ENCODE results near the gene TPP1. TPM values are rescaled to one million over a fixed set of nuclear protein-coding genes. Genes with fewer than 3 reads are reported as not detected.
A peak's percentile ranks its signal among the peaks of the same experiment; 100 is the strongest.

Gene TPP1
- polyA plus RNA-seq, 1 donor (not counting 4 experiments of a cell fraction or from before 2014, with no cell fraction given), result 55.3 TPM

DNA sequence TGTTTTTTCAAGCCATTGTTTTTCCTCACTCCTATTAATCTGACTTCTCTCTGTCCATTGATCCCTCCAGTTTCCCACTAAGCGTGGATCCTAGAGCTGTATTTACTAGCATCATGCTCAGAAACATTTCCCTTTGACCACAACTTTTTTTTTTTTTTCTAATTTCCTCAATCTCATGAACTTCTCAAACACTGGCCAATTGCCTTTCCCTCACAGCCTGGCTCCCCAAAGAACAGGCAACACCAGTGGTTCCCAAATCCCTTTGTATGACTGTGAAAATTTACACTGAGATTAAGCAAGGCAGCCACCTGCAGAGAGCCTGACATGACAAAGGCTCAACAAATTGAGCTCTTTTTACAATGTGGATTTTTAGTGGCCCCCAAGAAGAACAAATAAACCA is 1.4 kb upstream of the TPP1 start:
- Histone ChIP-seq H3K9me1 (ENCODE audit: control insufficient read depth, extremely low read depth, insufficient read depth, low read length) (no peaks in the 10 kb centered on the region), H3K27me3 (ENCODE audit: control insufficient read depth, extremely low read depth, insufficient read depth, low read length) (no peaks in the 10 kb centered on the region), H2AFZ (ENCODE audit: control insufficient read depth, low read length) (no peak overlapping the region), H4K20me1 (ENCODE audit: control insufficient read depth, extremely low read depth, insufficient read depth, low read length) (no peaks in the 10 kb centered on the region), H3K4me2 (ENCODE audit: control insufficient read depth, extremely low read depth, insufficient read depth, low read depth, low read length) (no peak overlapping the region), H3K4me3 (ENCODE audit: control insufficient read depth in 2 of 3, extremely low read depth in 1 of 3, insufficient read depth in 2 of 3, low read depth in 1 of 3, low read length in 3 of 3) (no peak overlapping the region), H3K9me3 (ENCODE audit: control insufficient read depth, low read depth, low read length) (no peaks in the 10 kb centered on the region), H3K36me3 (ENCODE audit: control insufficient read depth in 2 of 2, extremely low read depth in 1 of 2, insufficient read depth in 2 of 2, low read length in 2 of 2) (peaks cover 12 to 13% of the 10 kb centered on the region in 2 experiments), H3K4me1 (ENCODE audit: control insufficient read depth, extremely low read depth, insufficient read depth, low read length) (peaks cover 12% of the 10 kb centered on the region), H3K79me2 (ENCODE audit: control insufficient read depth, insufficient read depth, low read length) (peaks cover 4% of the 10 kb centered on the region), H3K27ac (ENCODE audit: control insufficient read depth, insufficient read depth, low read length) (no peak overlapping the region), H3K9ac (ENCODE audit: control insufficient read depth, extremely low read depth, insufficient read depth, low read length) (no peak overlapping the region)
- DNase-seq (ENCODE audit: low read depth, low spot score), result no peak
- dilution Hi-C loops (cut with MboI; ENCODE audit: extremely low pct_ligation_motif_present, low sequenced_read_pairs), result no loop called here
- FAIRE-seq, result no peak
- TF ChIP-seq EZH2 (IDR thresholded peaks at IDR 0.05; ENCODE audit: low read length), result no peak
- TF ChIP-seq, protein P1, sequence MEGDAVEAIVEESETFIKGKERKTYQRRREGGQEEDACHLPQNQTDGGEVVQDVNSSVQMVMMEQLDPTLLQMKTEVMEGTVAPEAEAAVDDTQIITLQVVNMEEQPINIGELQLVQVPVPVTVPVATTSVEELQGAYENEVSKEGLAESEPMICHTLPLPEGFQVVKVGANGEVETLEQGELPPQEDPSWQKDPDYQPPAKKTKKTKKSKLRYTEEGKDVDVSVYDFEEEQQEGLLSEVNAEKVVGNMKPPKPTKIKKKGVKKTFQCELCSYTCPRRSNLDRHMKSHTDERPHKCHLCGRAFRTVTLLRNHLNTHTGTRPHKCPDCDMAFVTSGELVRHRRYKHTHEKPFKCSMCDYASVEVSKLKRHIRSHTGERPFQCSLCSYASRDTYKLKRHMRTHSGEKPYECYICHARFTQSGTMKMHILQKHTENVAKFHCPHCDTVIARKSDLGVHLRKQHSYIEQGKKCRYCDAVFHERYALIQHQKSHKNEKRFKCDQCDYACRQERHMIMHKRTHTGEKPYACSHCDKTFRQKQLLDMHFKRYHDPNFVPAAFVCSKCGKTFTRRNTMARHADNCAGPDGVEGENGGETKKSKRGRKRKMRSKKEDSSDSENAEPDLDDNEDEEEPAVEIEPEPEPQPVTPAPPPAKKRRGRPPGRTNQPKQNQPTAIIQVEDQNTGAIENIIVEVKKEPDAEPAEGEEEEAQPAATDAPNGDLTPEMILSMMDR (optimal IDR thresholded peaks at IDR 0.05 in 1 of 3, IDR thresholded peaks at IDR 0.05 in 1 of 3, conservative IDR thresholded peaks at IDR 0.05 in 1 of 3; ENCODE audit: extremely low read depth in 1 of 3, insufficient read depth in 2 of 3, low read length in 3 of 3), result no peak

DNA sequence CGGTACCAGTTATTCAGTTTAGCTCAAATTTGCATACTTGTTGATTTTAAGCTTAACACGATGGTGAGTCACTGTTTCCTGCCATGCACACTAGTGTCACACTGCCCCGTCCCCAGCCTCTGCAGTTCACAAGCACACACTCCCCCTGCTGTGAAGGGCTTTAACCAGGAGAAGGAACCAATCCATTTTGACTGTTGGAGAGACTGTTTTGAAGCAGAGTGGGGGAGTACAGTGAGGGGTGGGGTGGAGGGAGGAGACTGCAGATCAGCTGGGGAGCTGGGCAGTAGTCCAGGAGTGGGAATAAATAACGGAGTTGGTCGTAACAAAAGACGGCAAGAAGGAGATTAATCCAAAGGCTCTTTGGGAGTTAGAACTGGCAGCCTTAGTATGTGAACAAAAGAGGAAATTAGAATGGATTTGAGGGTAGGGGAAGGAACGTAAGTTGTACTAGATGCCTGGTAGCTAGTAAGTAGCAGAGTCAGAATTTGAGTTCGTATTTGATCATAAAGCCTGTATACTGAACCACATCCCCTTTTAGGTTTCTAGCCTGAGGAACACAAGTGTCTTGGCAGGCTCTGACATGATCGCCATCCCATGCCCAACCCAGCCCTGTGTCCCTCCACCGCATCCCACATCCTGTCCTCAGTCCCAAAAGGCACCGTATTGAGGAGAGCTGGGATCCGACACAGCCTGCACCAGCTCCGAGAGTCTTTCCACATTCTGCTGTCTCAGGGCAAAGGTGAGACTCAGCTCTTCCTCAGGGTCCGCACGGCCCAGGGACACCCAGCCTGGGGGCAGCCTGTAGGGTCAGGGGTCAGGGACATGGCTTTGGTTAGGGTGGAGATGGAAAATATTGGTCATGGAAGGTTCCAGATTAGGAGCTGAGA is 862 bp downstream of the TPP1 start:
- FAIRE-seq (peak; percentile 95), DNase-seq (ENCODE audit: low read depth, low spot score) (peak; percentile 45)
- Histone ChIP-seq H3K4me3 (ENCODE audit: control insufficient read depth in 2 of 3, extremely low read depth in 1 of 3, insufficient read depth in 2 of 3, low read depth in 1 of 3, low read length in 3 of 3) (peak overlapping the region; percentile 80 to 97 (median 82)), H4K20me1 (ENCODE audit: control insufficient read depth, extremely low read depth, insufficient read depth, low read length) (no peaks in the 10 kb centered on the region), H3K27ac (ENCODE audit: control insufficient read depth, insufficient read depth, low read length) (peak overlapping the region; percentile 85), H3K79me2 (ENCODE audit: control insufficient read depth, insufficient read depth, low read length) (peaks cover 4% of the 10 kb centered on the region), H3K36me3 (ENCODE audit: control insufficient read depth in 2 of 2, extremely low read depth in 1 of 2, insufficient read depth in 2 of 2, low read length in 2 of 2) (peaks cover 23 to 24% of the 10 kb centered on the region in 2 experiments), H3K9ac (ENCODE audit: control insufficient read depth, extremely low read depth, insufficient read depth, low read length) (peak overlapping the region; percentile 87), H3K27me3 (ENCODE audit: control insufficient read depth, extremely low read depth, insufficient read depth, low read length) (no peaks in the 10 kb centered on the region), H3K9me1 (ENCODE audit: control insufficient read depth, extremely low read depth, insufficient read depth, low read length) (no peaks in the 10 kb centered on the region), H2AFZ (ENCODE audit: control insufficient read depth, low read length) (peak overlapping the region; percentile 56), H3K9me3 (ENCODE audit: control insufficient read depth, low read depth, low read length) (no peaks in the 10 kb centered on the region), H3K4me1 (ENCODE audit: control insufficient read depth, extremely low read depth, insufficient read depth, low read length) (peaks cover 12% of the 10 kb centered on the region), H3K4me2 (ENCODE audit: control insufficient read depth, extremely low read depth, insufficient read depth, low read depth, low read length) (peak overlapping the region; percentile 94)
- dilution Hi-C loops (cut with MboI; ENCODE audit: extremely low pct_ligation_motif_present, low sequenced_read_pairs), result no loop called here
- TF ChIP-seq, protein P1 (optimal IDR thresholded peaks at IDR 0.05 in 1 of 3, IDR thresholded peaks at IDR 0.05 in 1 of 3, conservative IDR thresholded peaks at IDR 0.05 in 1 of 3; ENCODE audit: extremely low read depth in 1 of 3, insufficient read depth in 2 of 3, low read length in 3 of 3), result no peak
- no peak for TF ChIP-seq EZH2 (IDR thresholded peaks at IDR 0.05; ENCODE audit: low read length)

Measured in keratinocyte (primary cell).